Dermis microvascular lymphatic vessel endothelial cell (primary cell): ENCODE data around the gene LRRC46. TPM values are rescaled to one million over a fixed set of nuclear protein-coding genes. Genes with fewer than 3 reads are reported as not detected.

Experiments used
- DNase-seq, 2 donors: peaks; one replicate each; pipeline versions ENCODE4 v3.0.0 to v3.0.0-alpha.2; 2010; ENCODE audit warnings: low read depth in 2 of 2
- total RNA-seq: library from RNA; depleted of rRNA; stranded (reverse); fragments of >200 nt; gene quantifications from 2 replicates; pipeline ENCODE4 v1.2.1, GENCODE V29; 2014

Gene LRRC46
- total RNA-seq, 1 donor from 2014 or later: under 0.01 TPM

DNA sequence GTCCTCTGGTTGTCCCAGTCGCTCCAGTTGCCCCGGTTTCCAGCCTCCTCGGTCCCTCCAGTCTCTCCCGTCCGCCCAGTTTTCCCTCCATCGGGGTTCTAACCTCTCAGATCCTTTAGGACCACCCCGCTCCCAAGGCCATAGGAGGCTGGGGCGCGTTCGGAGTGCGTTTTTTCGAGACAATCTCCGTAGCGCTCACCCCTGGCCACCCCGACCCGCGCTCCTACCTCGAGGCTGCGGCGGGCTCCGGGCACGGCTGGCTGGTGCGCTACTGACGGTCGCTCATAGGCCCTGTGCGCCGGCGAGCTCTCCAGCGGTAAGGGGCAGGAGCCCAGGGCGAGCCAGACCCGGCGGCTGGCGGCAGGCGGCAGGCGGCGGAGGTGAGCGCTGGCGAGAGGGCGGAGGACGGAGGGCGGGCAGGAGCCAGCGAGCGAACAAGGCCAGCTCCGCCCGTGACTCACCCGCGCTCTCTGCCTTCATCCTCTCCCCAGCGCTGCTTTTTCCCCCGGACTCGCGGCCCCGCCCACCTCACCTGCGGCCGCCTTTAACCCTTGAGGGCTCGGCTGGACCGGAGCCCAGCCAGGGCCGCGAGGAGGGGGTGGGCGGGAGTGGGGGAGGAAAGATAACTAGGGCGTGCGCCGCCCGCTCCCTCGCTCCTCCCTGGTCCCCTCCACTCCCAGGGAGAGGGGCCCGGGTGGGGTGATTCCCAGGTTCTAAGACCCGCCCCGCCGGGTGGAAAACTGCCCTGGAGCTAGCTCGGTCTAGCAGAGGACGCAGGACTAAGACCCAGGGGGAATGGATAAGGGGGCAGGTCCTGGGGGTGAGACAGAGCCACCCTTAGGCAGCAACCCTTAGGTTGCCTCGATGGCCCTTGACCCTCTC is 19.5 kb downstream of the LRRC46 start, which contains the start of gene SP6:
SP6 (minus strand) TSS at position 472 of the 882 bp plus-strand sequence. CDS start 2,734 bp downstream, outside the sequence.
- peak; percentile 29 to 82 for DNase-seq

DNA sequence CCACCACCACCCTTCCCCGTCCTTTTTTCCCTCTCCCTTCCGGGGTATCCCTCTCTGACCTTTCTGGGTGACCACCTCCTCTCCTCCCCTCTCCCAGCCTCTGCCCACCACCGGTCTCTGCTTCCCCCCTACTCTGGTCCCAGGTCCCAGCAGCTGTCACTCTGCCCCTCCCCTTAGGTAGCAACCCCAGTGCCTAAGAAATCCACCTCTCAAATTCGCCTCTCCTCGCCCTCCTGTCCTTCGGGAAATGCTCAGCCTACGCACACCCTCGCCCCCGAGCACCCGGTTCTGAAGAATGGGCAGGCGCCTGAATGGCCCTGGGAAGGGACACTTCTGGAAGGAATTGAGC is 20.3 kb downstream of the LRRC46 start:
- no peak for DNase-seq

DNA sequence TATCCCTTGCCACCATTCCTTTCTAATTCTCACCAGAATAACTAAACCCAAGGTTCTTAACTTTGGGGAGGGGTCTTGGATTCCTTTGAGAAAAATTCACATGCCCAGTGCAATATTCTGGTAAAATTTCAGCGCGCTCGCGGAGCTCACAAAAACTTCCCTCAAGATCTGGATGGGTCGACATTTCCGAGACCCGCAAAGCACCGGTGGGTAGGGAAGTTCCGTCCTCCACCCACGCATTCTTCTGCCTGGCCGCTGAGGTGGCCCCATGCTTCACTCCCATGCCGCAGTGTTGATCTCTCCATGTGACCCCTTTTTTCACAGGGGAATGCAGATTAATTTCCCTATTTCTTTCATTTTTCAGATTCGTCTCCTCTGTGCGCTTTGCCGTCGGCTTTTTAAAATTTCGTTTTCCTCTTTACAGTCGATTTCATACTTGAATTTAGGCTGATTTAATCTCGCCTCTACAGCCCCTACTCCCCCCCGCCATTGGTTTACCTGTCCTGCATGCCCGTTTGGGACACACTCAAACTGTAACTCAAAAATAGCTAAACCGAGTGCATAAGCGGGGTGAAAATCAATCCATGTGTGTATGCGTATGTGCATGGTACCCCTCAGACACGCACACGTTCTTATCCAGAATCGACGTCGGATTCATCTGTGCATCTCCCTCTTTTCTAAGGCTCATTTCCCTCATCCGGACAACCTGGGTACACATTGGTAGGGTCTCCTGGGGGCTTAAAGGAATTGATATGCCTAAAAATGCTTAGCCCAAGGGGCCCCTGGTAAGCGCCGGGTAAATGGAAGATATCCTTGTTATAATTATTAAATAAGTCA is 20.9 kb downstream of the LRRC46 start:
- DNase-seq: no peak

DNA sequence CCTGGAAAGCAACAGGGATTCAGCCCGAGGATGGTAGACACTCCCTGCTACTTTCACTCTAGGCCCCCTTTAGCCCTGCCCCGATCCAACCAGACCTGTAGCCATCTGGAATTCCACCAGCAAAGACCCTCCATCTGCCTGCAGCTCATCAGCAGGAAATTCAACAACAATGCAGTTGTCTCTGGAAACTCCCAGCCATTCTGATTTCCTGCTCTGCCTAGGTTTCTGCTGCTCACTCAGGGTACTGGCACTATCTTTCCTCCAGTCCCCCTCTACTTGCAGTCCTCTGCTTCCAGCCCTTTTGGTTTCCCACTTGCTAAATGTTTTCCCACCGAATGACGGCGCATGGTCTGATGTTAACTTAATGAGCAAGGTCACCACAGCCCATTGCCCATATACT is 22.1 kb downstream of the LRRC46 start:
- DNase-seq: peak; percentile 26 to 58

DNA sequence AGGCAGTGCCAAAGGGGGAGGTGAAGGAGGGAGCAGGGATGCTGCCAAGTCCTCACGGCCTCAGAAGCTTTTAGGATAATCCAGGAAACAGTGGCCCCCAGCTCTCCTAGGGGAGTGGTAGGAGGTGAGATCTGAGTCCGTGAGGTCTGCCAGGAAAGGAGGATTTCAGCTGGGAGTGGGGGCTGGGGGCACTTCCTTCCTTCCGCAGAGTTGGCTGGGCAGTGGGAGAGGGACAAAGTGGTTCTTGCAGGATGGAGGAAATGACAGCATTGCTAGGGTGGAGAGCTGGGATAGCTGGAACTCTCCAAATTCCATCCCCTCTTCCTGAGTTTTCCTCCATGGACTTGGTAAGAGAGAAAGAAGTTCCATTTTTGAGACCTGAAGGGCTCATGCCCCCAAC is 24.3 kb downstream of the LRRC46 start:
- peak; percentile 14 to 35 for DNase-seq

DNA sequence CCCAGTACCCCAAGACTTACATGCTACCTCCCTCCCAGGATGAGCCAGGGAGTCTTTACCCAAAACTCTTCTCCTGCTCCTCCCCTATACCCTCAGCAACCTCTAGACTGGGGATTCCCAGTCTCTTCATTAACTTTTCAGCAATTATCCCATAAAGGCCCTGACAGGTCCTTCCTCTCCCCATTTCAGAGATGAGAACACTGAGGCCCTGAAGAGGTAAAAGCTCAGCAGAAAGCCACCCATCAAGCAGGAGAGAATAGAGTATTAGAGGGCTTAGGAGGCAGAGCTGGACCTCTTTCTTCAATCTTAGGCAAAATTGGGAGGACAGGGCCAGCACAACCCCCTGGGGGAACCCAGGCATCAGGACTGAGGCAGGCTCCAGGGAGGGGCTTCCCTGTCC is 25.4 kb downstream of the LRRC46 start:
- DNase-seq: no peak

DNA sequence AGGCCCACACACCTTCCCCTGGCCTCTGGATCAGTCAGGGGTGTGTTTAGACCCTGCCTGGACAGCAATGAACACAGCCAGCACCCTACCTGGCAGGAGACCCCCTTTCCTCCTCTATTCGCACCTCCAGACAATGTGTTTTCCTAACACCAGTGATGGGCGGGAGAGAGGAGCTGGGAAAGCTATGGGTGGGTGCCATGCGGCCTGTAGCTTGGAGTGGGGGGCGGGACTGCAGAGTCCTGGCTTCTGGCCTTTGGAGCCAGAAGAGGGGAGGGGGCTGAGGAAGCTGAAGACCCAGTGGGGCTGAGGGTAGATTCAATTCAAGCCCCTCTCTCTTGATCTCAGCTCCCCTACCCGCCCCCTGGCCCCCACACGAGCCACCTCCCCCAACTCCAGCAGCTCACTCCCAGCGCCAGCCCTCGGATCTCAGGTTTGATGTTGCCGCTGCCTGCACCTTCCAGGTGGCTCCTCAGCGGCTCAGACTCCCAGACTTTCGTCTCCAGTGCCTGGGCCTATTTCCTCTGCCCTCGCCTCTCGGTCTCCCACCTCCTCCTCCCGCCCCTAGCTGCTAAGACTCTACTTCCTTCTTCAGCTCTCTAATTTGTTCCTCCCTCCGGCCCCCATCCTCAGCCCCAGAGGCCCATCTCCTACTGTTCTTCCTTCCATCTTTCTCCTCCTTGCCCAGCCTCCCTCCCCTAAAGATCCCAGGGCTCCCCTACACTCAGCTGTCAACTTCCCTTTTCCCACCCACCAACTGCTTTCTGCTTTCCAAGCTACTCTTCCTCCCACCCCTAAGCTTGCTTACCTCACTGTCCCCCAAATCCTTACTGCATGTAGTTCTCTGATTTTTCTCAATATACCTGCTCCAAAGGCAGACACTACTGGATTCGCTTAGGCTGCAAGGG is 26.3 kb downstream of the LRRC46 start:
- DNase-seq: no peak

DNA sequence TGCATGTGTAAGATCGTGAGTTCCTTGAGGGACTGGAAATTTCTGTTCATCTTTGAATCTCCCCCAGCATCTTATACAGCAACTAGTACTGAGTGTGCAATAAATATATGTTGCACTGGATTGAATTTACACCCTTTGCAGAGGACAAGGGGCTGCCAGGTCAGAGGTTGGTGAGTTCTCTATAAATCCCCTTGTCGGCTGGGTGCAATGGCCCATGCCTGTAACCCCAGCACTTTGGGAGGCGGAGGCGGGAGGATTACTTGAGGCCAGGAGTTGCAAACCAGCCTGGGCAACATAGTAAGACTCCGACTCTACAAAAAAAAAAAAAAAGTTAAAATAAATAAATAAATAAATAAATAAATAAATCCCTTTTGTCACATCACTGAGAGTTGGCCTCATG is 28.9 kb downstream of the LRRC46 start:
- DNase-seq: no peak

DNA sequence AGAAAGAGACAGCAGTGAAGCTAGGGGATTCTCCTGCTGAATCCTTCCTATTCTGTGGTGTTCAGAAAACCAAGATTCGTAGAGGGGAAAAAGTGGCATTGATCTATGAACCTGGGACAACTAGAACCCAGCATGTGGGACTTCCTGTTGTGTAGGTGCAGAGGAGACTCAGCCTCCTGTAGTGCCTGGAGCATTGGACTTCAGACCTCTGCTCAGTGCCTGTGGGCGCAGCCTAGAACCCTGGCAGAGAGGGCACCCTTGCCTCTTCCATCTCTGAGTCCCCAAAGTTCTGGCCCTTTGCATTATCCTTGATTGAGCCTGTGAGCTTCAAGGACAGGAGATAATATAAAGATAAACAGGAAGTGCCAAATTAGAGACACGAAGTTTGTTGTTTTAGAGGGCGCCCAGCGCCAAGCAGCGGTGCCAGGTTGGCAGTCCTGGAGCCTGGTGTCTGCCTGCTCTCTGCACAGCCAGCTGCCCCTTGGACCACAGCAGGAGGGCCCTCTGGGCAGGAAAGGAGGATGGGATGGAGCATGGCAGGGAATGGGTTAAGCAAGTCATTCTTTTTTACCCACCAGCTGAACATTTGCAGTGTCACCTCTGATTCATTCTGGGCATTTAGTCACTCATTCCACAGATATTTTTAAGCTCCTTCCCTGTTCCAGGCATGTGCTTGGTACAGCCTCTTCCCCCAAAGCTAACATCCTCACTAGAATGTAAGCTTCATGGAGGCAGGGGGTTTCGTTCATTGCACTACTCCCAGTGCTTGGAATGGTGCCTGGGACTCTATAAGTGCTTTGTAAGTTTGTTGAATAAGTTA is 31.4 kb downstream of the LRRC46 start:
- DNase-seq: peak in 1 of 2 donors; percentile 13

DNA sequence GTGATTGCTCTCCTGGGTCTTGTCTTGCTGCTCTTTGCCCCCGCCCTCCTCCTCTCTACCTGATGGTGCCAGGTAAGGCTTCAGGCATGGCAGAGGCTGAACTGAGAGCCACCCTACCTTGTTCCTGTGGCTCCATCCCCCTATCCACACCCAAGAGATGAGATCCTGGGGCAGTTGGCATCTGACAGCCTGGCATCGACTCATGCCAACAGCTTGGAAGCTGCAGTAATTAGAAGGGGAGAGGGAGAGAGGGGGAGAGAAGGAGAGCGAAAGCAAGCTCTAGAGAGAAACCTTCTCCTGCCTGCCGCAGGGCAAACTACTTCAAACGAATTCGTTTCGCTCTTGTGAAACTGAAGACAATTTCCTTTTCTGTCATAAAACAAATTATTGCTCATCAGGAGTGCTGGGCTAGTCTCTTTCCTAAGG is 33.3 kb downstream of the LRRC46 start:
- no peak for DNase-seq

DNA sequence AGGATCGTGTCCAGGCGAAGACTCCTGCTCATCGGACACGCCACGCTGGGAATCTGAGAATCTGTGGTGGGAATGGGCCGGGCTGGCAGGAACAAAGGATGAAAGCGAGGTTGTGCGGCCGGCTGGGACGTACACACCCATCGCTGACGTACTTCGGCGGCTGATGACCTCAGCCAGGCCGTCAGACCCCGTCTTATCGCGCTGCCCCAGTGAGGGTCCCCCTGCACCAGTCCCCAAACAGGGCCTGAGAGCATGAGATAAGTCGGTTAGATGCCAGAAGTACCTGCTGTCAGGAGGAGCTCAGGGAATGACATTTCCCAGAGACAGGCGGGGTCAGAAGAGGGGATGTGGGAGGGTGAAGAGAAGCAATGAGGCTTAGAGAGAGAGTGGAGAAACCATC is 35.5 kb downstream of the LRRC46 start:
- DNase-seq: no peak

DNA sequence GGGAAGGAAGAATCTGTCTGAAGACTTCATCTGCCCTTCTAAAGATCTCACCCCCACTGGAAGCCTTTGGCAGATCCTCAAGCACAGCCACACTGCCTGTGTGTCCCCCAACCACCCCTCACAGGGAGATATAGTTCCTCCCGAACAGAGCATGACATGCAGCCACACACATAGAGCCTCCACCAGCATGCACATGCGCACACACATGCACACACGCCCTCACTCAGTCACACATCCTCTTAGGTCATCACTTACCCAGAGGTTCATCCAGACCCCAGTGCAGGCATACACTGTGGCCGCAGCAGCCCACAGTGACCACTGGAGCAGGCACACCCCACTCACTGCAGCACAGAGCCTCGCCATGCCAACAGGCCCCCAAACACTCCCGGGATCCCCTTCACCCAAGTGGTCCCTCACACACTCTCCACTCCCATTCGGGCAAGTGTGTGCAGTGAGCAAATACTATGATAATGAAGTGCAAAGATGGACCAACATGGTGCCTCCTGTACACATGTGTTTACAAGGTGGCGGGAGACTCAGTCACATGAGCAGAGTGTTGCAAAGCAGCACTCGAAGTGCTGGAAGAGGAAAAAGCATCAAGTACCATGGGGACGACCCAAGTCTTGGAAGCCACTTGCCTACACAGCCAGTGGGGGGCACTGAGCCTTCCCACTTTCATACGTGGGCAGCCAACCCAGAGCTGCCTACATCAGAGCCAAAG is 36.5 kb downstream of the LRRC46 start:
- DNase-seq: no peak

DNA sequence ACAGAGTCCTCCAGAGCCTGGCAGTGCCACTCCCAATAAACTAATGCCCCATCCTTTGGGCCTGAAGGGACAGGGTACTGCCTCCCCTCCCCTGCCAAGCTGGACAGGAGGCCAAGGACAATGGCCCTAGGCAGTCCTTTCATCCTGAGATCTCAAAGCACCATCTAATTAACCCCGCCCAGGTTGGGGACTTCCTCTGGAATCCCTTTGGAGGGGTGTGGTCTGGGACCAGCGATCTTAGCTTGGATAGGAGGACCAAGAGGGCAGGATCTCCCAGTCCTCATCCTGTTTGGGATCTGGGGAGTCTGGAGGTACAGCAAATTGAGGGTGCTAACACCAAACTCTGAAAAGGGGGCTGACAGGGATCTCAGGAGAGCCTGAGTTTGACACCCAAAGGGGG is 37.6 kb downstream of the LRRC46 start:
- no peak for DNase-seq

DNA sequence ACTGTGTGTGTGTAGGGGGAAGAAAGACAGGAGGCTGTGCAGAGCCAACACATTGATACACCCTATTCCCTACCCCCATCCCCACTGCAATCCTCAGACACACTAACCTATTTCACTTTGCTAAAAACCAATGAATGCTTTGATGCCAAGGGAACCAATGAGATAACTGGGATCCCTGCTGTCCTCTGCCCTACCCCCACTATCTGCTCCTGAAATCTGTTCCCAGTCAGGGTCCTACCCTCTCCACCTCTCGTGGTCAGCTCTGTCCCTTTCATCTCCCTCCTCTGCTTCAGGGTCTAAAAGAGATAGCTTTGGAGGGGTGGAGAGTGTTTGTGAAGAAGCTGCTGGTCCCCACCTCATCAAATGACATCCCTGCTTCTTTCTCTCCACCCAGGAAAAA is 38.6 kb downstream of the LRRC46 start:
- no peak for DNase-seq

DNA sequence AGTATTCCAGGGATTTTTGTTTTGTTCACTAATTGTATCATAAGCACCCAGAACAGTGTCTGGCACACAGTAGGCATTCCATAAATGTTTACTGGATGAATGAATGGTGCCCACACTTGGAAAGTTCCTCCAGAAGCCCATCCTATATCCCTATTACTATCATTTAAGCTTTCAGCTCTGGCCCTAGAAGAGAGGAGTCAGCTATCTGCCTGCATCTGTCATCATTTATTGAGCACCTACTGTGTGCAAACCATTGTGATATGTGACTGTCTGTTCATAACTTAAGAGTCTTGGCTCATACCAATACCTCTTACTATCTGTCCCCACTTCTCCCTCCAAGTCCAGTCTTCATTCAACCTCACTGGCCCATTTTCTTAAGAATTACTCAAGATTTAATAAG is 39.6 kb downstream of the LRRC46 start:
- no peak for DNase-seq

DNA sequence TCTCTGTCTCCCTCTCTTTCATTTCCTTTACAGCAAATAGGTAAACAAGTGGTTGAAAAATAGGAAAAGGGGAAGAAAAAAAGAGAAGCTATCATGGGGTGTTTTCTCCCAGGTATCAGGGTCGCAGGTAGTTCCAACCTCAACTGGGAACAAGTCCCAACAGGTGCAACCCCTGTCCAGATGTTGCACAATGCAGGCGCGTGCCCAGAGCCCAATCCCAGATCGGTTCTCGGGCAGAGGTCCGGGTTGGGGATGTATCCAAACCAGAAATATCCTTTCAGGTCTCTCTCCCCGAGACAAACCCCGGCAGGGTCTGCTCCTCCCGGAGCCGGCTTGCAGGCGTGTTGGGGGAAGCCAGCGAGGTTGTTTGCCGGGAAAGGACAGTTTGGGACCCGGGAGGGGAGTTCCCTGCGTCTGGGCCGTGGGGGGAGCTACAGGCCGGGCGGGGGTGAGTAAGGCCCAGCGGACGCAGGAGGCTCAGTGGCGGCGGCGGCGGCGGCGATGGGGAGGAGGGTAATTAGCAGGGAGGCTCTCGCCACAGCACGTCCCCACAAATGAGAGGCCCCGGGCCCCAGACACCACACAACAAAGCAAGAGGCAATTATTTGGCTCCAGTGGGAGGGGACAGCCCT is 40.7 kb downstream of the LRRC46 start:
- no peak for DNase-seq

DNA sequence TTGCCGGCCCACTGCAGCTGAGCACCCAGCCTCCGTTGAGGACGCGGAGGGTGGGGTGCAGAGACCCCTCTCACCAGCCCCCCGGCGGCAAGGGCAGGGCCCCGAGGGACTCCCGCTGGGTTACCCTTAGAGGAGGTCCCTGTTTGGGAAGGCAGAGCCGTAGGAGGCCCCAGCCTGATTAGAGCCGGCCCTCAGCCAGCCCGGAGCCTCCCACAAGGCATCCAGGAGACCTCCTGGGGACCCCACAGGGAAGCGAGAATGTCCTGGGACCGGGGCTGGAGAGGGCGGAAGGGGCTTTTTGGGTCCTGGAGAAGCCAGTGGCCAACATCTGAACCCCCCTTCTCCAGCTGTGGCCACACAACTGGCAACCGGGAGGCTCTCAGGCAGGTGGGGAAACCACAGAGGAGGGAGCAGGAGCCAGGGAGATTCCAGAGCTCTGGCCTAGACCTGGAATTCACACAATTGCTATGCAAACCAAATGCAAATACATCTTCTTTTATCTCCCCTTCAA is 41.2 kb downstream of the LRRC46 start:
- no peak for DNase-seq

DNA sequence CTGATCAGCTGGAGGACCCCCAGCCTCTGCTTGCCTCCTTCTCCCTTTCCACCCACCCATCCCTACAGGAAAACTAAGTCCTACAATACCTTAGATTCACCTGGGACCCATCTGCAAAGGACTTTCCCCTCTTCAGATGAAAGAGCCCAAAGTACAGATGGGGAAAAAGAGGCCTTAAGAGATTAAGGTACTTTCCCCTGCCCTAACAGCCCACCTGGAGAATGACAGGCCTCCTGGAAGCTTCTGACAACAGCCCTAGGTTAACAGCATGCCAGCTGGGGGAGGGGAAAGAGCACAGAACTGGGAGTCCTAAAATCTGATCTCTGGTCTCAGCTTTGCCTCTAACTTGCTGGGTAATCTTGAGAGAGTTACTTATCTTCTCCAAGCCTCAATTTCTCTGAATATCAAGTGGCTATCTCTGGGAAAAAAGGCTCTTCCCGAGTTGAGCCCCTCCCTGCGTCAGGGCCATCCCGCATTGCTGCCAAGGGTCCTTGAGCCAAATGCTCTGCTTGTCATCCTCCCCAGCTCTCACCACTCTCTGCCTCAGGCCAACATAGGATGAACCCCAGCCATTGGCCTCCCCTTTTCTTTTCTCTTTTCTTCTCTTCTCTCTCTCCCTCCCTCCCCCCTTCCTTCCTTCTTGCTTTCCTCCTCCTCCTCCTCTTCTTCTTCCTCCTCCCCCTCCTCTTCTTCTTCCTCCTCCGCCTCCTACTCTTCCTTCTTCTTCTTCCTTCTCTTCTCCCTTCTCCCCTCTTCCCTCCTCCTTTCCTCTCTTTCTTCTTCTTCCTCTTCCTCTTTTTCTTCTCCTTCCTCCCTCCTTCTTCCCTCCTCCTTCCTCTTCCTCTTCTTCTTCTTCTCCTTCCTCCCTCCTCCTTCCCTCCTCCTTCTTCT is 42.0 kb downstream of the LRRC46 start:
- no peak for DNase-seq
